MM.1S (cell line): ENCODE results near the gene SNTG2.

ENCODE experiments used
- DNase-seq: peaks from one replicate; pipeline ENCODE4 v3.0.0-alpha.2; 2015
- H2AFZ ChIP-seq: fragments of 300-600 bp; sonication (generic); 2 replicates; pipeline ENCODE4 v1.6.0; 2016; ENCODE audit warnings: antibody characterized with exemption, low read length
- H3F3A ChIP-seq: fragments of 300-600 bp; sonication (generic); 2 replicates; pipeline ENCODE4 v1.6.1; 2016; ENCODE audit warnings: mild to moderate bottlenecking, antibody characterized with exemption, low read length, moderate library complexity, mixed read lengths; ENCODE audit not compliant: insufficient read depth
- H3K27ac ChIP-seq: fragments of 300-600 bp; sonication (generic); 2 replicates; pipeline ENCODE4 v1.5.1; 2016; ENCODE audit warnings: mild to moderate bottlenecking, low read length
- H3K27me3 ChIP-seq: fragments of 300-600 bp; sonication (generic); replicated peaks from 2 replicates; pipeline ENCODE4 v1.6.0; 2016; ENCODE audit warnings: low read length; ENCODE audit not compliant: insufficient read depth
- H3K36me3 ChIP-seq: fragments of 300-600 bp; sonication (generic); replicated peaks from 2 replicates; pipeline ENCODE4 v1.6.1; 2016; ENCODE audit warnings: mild to moderate bottlenecking, low read length, mixed read lengths; ENCODE audit not compliant: insufficient read depth
- H3K4me1 ChIP-seq: fragments of 300-600 bp; sonication (generic); 2 replicates; pipeline ENCODE4 v1.6.1; 2016; ENCODE audit warnings: low read length, mixed read lengths
- H3K4me2 ChIP-seq: fragments of 300-600 bp; sonication (generic); 2 replicates; pipeline ENCODE4 v1.6.0; 2016; ENCODE audit warnings: low read depth, low read length
- H3K4me3 ChIP-seq: fragments of 300-600 bp; sonication (generic); 2 replicates; pipeline ENCODE4 v1.5.1; 2016; ENCODE audit warnings: low read length, mixed read lengths
- H3K79me2 ChIP-seq: fragments of 300-600 bp; sonication (generic); 2 replicates; pipeline ENCODE4 v1.6.1; 2016; ENCODE audit warnings: mixed run types, low read length, mixed read lengths
- H3K9ac ChIP-seq: fragments of 300-600 bp; sonication (generic); 2 replicates; pipeline ENCODE4 v1.6.1; 2016; ENCODE audit warnings: low read length, mixed read lengths
- H3K9me2 ChIP-seq: fragments of 300-600 bp; sonication (generic); replicated peaks from 2 replicates; pipeline ENCODE4 v1.6.1; 2016; ENCODE audit warnings: mild to moderate bottlenecking, low read length, mixed read lengths; ENCODE audit not compliant: insufficient read depth
- H3K9me3 ChIP-seq: fragments of 300-600 bp; sonication (generic); replicated peaks from 2 replicates; pipeline ENCODE4 v1.6.1; 2016; ENCODE audit warnings: mild to moderate bottlenecking, low read length, mixed read lengths; ENCODE audit not compliant: insufficient read depth
- H4K20me1 ChIP-seq: fragments of 300-600 bp; sonication (generic); 2 replicates; pipeline ENCODE4 v1.6.1; 2016; ENCODE audit warnings: mild to moderate bottlenecking, low read length, moderate library complexity, mixed read lengths; ENCODE audit not compliant: insufficient read depth
- CTCF ChIP-seq: fragments of 300-600 bp; sonication (generic); IDR thresholded peaks from 2 replicates; pipeline ENCODE4 v1.5.1; 2016; ENCODE audit warnings: antibody characterized with exemption, low read length, mixed read lengths
- EZH2 ChIP-seq: fragments of 300-600 bp; sonication (generic); optimal IDR thresholded peaks from 2 replicates; pipeline ENCODE3; 2017; ENCODE audit warnings: low read depth, mild to moderate bottlenecking, antibody characterized with exemption, low read length, mixed read lengths
- EZH2phosphoT487 ChIP-seq: fragments of 300-600 bp; sonication (generic); IDR thresholded peaks from 2 replicates; pipeline ENCODE4 v1.6.1; 2018; ENCODE audit warnings: antibody characterized with exemption, low read length

Gene SNTG2

GRCh38 chr2:1162768-1163584 is 212.3 kb downstream of the SNTG2 start:
- Histone ChIP-seq H3K9ac (no peak overlapping the region), H3K4me2 (no peak overlapping the region), H3K4me1 (no peaks in the 10 kb centered on the region), H3K4me3 (no peak overlapping the region), H3K36me3 (no peaks in the 10 kb centered on the region), H3K27me3 (no peaks in the 10 kb centered on the region), H3K27ac (no peak overlapping the region), H2AFZ (no peak overlapping the region), H3K79me2 (no peaks in the 10 kb centered on the region), H4K20me1 (no peaks in the 10 kb centered on the region), H3K9me3 (no peaks in the 10 kb centered on the region), H3F3A (no peaks in the 10 kb centered on the region), H3K9me2 (no peaks in the 10 kb centered on the region)
- TF ChIP-seq EZH2 (no peak), EZH2phosphoT487 (no peak), CTCF (no peak)
- no peak for DNase-seq

GRCh38 chr2:1166976-1167375 is 216.3 kb downstream of the SNTG2 start:
- H4K20me1 ChIP-seq: no peaks in the 10 kb centered on the region
- H3K9me2 ChIP-seq: no peaks in the 10 kb centered on the region
- H3K79me2 ChIP-seq: no peaks in the 10 kb centered on the region
- DNase-seq: no peak
- H3K9me3 ChIP-seq: no peaks in the 10 kb centered on the region
- H3K36me3 ChIP-seq: no peaks in the 10 kb centered on the region
- H3K4me3 ChIP-seq: no peak overlapping the region
- no peak overlapping the region for H3K9ac ChIP-seq
- H3K27ac ChIP-seq: no peak overlapping the region
- H3K4me2 ChIP-seq: no peak overlapping the region
- no peak for TF ChIP-seq EZH2phosphoT487
- no peak overlapping the region for H2AFZ ChIP-seq
- no peaks in the 10 kb centered on the region for H3K27me3 ChIP-seq
- H3K4me1 ChIP-seq: no peaks in the 10 kb centered on the region
- no peaks in the 10 kb centered on the region for H3F3A ChIP-seq

DNA sequence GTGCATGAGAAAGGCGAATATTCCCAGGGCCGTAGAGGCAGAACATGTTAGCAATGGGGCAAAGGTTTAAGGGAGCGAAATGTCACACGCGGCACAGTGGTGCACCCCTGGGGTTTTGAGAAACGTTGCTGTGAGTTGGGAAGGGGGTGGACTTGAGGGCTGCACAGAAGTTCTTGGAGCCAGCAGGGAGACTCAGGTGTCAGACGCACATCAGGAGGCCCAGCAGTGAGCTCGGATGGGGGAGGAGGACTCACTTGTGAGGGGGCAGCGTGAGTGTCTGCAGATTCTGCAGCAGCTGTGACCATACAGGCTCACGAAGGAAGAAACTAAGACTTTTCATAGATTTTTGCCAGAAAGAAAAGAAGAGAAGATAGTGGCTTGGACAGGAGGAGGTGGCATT is 218.2 kb downstream of the SNTG2 start:
- Histone ChIP-seq H3K79me2 (no peaks in the 10 kb centered on the region), H3K27ac (no peak overlapping the region), H3K4me1 (no peaks in the 10 kb centered on the region), H3K4me2 (no peak overlapping the region), H2AFZ (no peak overlapping the region), H3K27me3 (no peaks in the 10 kb centered on the region), H3F3A (no peaks in the 10 kb centered on the region), H3K4me3 (no peak overlapping the region), H3K9me3 (no peaks in the 10 kb centered on the region), H3K36me3 (no peaks in the 10 kb centered on the region), H3K9ac (no peak overlapping the region), H4K20me1 (no peaks in the 10 kb centered on the region), H3K9me2 (no peaks in the 10 kb centered on the region)
- DNase-seq: no peak
- TF ChIP-seq EZH2phosphoT487: no peak
- TF ChIP-seq EZH2: no peak
- no peak for TF ChIP-seq CTCF

GRCh38 chr2:1169291-1169949 is 218.8 kb downstream of the SNTG2 start:
- no peak overlapping the region for H3K27ac ChIP-seq
- H3K9me2 ChIP-seq: no peaks in the 10 kb centered on the region
- H3K36me3 ChIP-seq: no peaks in the 10 kb centered on the region
- TF ChIP-seq EZH2phosphoT487 (no peak), CTCF (no peak), EZH2 (no peak)
- no peaks in the 10 kb centered on the region for H3F3A ChIP-seq
- H3K4me3 ChIP-seq: no peak overlapping the region
- H3K9ac ChIP-seq: no peak overlapping the region
- H2AFZ ChIP-seq: no peak overlapping the region
- H3K4me2 ChIP-seq: no peak overlapping the region
- no peaks in the 10 kb centered on the region for H3K27me3 ChIP-seq
- no peaks in the 10 kb centered on the region for H3K4me1 ChIP-seq
- no peaks in the 10 kb centered on the region for H3K9me3 ChIP-seq
- H3K79me2 ChIP-seq: no peaks in the 10 kb centered on the region
- no peak for DNase-seq
- no peaks in the 10 kb centered on the region for H4K20me1 ChIP-seq
